OCI-LY1 (cell line): ENCODE results near the gene DIAPH1.

Experiments used
- H2AFZ ChIP-seq: fragments of 200-600 bp; sonication (generic), shearing (Covaris generic); 2 replicates; pipeline ENCODE4 v1.6.0; 2014; ENCODE audit warnings: antibody characterized with exemption, mild to moderate bottlenecking, low read length
- H3F3A ChIP-seq: fragments of 200-600 bp; sonication (generic), shearing (Covaris generic); 2 replicates; pipeline ENCODE4 v1.6.0; 2014; ENCODE audit warnings: mild to moderate bottlenecking, antibody characterized with exemption, low read length, moderate library complexity; ENCODE audit not compliant: insufficient read depth
- H3K27ac ChIP-seq: fragments of 200-600 bp; sonication (generic); 2 replicates; pipeline ENCODE4 v1.5.1; 2014; ENCODE audit warnings: low read length, mixed run types, mild to moderate bottlenecking, low read depth; ENCODE audit not compliant: poor library complexity, severe bottlenecking
- H3K27me3 ChIP-seq: fragments of 200-600 bp; sonication (generic); 2 replicates; pipeline ENCODE4 v1.6.0; 2014; ENCODE audit warnings: antibody characterized with exemption, mild to moderate bottlenecking, low read length, moderate library complexity; ENCODE audit not compliant: insufficient read depth
- H3K36me3 ChIP-seq: fragments of 200-600 bp; sonication (generic); 2 replicates; pipeline ENCODE4 v1.6.1; 2014; ENCODE audit warnings: mild to moderate bottlenecking, antibody characterized with exemption, low read length, moderate library complexity, mixed read lengths; ENCODE audit not compliant: insufficient read depth
- H3K4me1 ChIP-seq: fragments of 200-600 bp; sonication (generic); 2 replicates; pipeline ENCODE4 v1.5.1; 2014; ENCODE audit warnings: mild to moderate bottlenecking, low read length, moderate library complexity; ENCODE audit not compliant: insufficient read depth, severe bottlenecking
- H3K4me2 ChIP-seq: fragments of 200-600 bp; sonication (generic), shearing (Covaris generic); 2 replicates; pipeline ENCODE4 v1.6.1; 2014; ENCODE audit warnings: low read length
- H3K4me3 ChIP-seq: fragments of 200-600 bp; sonication (generic); 2 replicates; pipeline ENCODE4 v1.5.1; 2014; ENCODE audit warnings: low read length, low read depth, mild to moderate bottlenecking, mixed read lengths; ENCODE audit not compliant: poor library complexity, severe bottlenecking
- H3K79me2 ChIP-seq: fragments of 200-600 bp; shearing (Covaris generic); 2 replicates; pipeline ENCODE4 v1.6.1; 2016; ENCODE audit warnings: mixed run types, low read length, mixed read lengths; ENCODE audit not compliant: insufficient read depth
- H3K9ac ChIP-seq: fragments of 200-600 bp; sonication (generic), shearing (Covaris generic); 2 replicates; pipeline ENCODE4 v1.6.1; 2014; ENCODE audit warnings: mild to moderate bottlenecking, low read length, mixed read lengths
- H3K9me2 ChIP-seq: fragments of 200-600 bp; sonication (generic), shearing (Covaris generic); 2 replicates; pipeline ENCODE4 v1.6.1; 2014; ENCODE audit warnings: low read depth, mild to moderate bottlenecking, low read length, mixed read lengths
- H3K9me3 ChIP-seq: fragments of 200-600 bp; shearing (Covaris generic); 2 replicates; pipeline ENCODE4 v1.6.1; 2014; ENCODE audit warnings: low read length, mixed read lengths
- H4K20me1 ChIP-seq: fragments of 200-600 bp; sonication (generic), shearing (Covaris generic); 2 replicates; pipeline ENCODE4 v1.6.0; 2016; ENCODE audit warnings: mild to moderate bottlenecking, low read length; ENCODE audit not compliant: insufficient read depth
- EZH2 ChIP-seq: fragments of 200-600 bp; sonication (generic), shearing (Covaris generic); IDR thresholded peaks from 2 replicates; pipeline ENCODE4 v1.8.0; 2017; ENCODE audit warnings: borderline replicate concordance, mixed run types, mild to moderate bottlenecking, antibody characterized with exemption, low read length, moderate library complexity, mixed read lengths
- TF ChIP-seq, protein P1 (sequence below): fragments of 200-600 bp; sonication (generic), shearing (Covaris generic); IDR thresholded peaks from 2 replicates; pipeline ENCODE4 v1.5.1; 2017; ENCODE audit warnings: mild to moderate bottlenecking, antibody characterized with exemption, low read length, moderate library complexity, mixed read lengths

DIAPH1 gene

DNA sequence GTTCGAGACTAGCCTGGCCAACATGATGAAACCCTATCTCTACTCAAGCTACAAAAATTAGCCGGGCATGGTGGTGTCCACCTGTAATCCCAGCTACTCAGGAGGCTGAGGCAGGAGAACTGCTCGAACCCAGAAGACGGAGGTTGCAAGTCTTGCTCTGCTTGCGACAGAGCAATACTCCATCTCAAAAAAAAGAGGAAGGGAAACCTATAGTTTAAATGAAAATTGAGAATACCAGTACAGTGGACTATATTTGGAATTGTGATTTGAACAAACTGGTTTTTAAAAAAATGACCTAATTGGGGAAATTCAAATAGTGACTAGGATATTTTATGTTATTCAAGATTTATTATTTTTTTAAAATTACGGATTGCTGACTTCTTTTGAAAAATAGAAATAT, 33.2 kb downstream of the DIAPH1 start:
- H3K4me2 ChIP-seq: no peak overlapping the region
- no peaks in the 10 kb centered on the region for H3K27me3 ChIP-seq
- H3K9me3 ChIP-seq: no peaks in the 10 kb centered on the region
- no peaks in the 10 kb centered on the region for H3F3A ChIP-seq
- no peak for TF ChIP-seq EZH2
- TF ChIP-seq, protein P1, sequence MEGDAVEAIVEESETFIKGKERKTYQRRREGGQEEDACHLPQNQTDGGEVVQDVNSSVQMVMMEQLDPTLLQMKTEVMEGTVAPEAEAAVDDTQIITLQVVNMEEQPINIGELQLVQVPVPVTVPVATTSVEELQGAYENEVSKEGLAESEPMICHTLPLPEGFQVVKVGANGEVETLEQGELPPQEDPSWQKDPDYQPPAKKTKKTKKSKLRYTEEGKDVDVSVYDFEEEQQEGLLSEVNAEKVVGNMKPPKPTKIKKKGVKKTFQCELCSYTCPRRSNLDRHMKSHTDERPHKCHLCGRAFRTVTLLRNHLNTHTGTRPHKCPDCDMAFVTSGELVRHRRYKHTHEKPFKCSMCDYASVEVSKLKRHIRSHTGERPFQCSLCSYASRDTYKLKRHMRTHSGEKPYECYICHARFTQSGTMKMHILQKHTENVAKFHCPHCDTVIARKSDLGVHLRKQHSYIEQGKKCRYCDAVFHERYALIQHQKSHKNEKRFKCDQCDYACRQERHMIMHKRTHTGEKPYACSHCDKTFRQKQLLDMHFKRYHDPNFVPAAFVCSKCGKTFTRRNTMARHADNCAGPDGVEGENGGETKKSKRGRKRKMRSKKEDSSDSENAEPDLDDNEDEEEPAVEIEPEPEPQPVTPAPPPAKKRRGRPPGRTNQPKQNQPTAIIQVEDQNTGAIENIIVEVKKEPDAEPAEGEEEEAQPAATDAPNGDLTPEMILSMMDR: no peak
- H3K9ac ChIP-seq: no peak overlapping the region
- H3K27ac ChIP-seq: no peak overlapping the region
- peaks cover 57% of the 10 kb centered on the region for H3K36me3 ChIP-seq
- no peak overlapping the region for H3K4me3 ChIP-seq
- no peaks in the 10 kb centered on the region for H3K79me2 ChIP-seq
- H4K20me1 ChIP-seq: no peaks in the 10 kb centered on the region
- no peak overlapping the region for H2AFZ ChIP-seq
- H3K4me1 ChIP-seq: no peaks in the 10 kb centered on the region
- no peaks in the 10 kb centered on the region for H3K9me2 ChIP-seq

DNA sequence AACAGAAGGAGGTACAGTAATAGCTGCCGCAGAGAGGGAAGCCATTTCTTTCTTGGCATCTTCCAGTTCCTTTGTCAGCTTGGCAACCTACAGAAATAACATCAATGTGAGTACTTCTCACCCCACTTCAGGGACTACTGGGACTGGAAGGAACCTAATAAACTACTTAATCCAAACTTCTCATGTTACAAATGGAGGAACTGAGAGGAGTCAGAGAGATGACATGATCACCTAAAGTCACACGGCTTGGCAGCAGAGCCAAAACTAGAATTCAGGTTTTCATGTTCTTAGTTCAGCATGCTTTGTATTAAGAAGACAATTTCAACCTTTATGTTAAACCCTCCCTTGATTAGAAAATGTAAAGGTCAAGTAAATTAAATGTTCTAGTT, 44.7 kb downstream of the DIAPH1 start:
- H3K9me2 ChIP-seq: no peaks in the 10 kb centered on the region
- H3F3A ChIP-seq: no peaks in the 10 kb centered on the region
- H3K9ac ChIP-seq: no peak overlapping the region
- no peak for TF ChIP-seq EZH2
- TF ChIP-seq, protein P1: no peak
- H3K79me2 ChIP-seq: no peaks in the 10 kb centered on the region
- no peak overlapping the region for H3K4me3 ChIP-seq
- peaks cover 9% of the 10 kb centered on the region for H3K4me1 ChIP-seq
- H3K9me3 ChIP-seq: no peaks in the 10 kb centered on the region
- no peak overlapping the region for H3K4me2 ChIP-seq
- H3K27ac ChIP-seq: no peak overlapping the region
- H2AFZ ChIP-seq: no peak overlapping the region
- H4K20me1 ChIP-seq: no peaks in the 10 kb centered on the region
- H3K36me3 ChIP-seq: peaks cover 80% of the 10 kb centered on the region
- no peaks in the 10 kb centered on the region for H3K27me3 ChIP-seq

DNA sequence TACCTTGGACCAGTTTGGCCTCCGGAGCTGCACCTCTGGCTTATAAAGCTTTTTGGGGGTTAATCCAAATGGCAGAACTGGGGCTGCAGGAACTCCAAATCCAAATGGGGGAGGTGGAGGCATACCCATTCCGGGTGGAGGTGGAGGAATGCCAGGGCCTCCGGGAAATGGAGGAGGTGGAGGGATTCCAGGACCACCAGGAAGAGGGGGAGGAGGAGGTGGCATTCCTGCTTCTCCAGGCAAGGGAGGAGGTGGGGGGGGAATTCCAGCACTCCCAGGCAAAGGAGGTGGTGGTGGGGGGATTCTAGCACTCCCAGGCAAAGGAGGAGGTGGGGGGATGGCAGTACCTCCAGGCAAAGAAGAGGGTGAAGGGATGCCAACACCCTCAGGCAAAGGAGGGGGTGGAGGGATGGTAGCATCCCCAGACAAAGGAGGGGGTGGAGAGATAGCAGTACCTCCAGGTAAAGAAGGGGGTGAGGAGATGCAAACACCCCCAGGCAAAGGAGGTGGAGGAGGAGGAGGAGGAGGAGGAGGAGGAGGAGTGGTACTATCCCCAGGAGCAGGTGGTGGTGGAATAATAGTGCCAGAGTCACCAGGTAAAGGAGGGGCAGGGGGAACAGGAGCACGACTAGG, 45.2 kb downstream of the DIAPH1 start:
- peaks cover 76% of the 10 kb centered on the region for H3K36me3 ChIP-seq
- TF ChIP-seq EZH2: no peak
- TF ChIP-seq, protein P1: no peak
- H3K79me2 ChIP-seq: no peaks in the 10 kb centered on the region
- H4K20me1 ChIP-seq: no peaks in the 10 kb centered on the region
- H3K9me3 ChIP-seq: no peaks in the 10 kb centered on the region
- H3K27me3 ChIP-seq: no peaks in the 10 kb centered on the region
- H3K9me2 ChIP-seq: no peaks in the 10 kb centered on the region
- no peak overlapping the region for H3K27ac ChIP-seq
- no peak overlapping the region for H3K9ac ChIP-seq
- H3K4me3 ChIP-seq: no peak overlapping the region
- no peaks in the 10 kb centered on the region for H3F3A ChIP-seq
- H3K4me2 ChIP-seq: no peak overlapping the region
- no peak overlapping the region for H2AFZ ChIP-seq
- H3K4me1 ChIP-seq: peaks cover 9% of the 10 kb centered on the region
